HFFc6 (cell line): ENCODE data around the gene TRAPPC14. TPM values are rescaled to one million over a fixed set of nuclear protein-coding genes. Genes with fewer than 3 reads are reported as not detected.
A peak's percentile ranks its signal among the peaks of the same experiment; 100 is the strongest.

Source experiments
- DNase-seq: peaks from one replicate; pipeline ENCODE4 v3.0.0-alpha.2; 2018
- H3K27ac Mint-ChIP-seq: 2 replicates; pipeline ENCODE4 v1.8.0; 2020; ENCODE audit warnings: mild to moderate bottlenecking, mixed read lengths
- H3K27me3 Mint-ChIP-seq: 2 replicates; pipeline ENCODE4 v1.8.0; 2021; ENCODE audit warnings: mild to moderate bottlenecking, moderate library complexity, mixed read lengths; ENCODE audit not compliant: insufficient read depth
- H3K36me3 Mint-ChIP-seq: 2 replicates; pipeline ENCODE4 v1.8.0; 2021; ENCODE audit warnings: low read depth, mixed read lengths
- H3K4me1 Mint-ChIP-seq: 2 replicates; pipeline ENCODE4 v1.8.0; 2020; ENCODE audit warnings: low read depth, mixed read lengths
- H3K4me3 Mint-ChIP-seq: 2 replicates; pipeline ENCODE4 v1.8.0; 2020; ENCODE audit warnings: mild to moderate bottlenecking, moderate library complexity, mixed read lengths
- H3K9me3 Mint-ChIP-seq: 2 replicates; pipeline ENCODE4 v1.8.0; 2020; ENCODE audit warnings: mild to moderate bottlenecking, mixed read lengths
- total RNA-seq, 6 experiments: library from RNA; stranded (reverse); fragmentation: NEBNext Ultra II Directional; extraction: Animal tissue kit (Norgen Biotek cat#: 25700); gene quantifications; 2 replicates in 1 of 6; 3 replicates in 5 of 6; pipeline ENCODE4 v1.2.3, GENCODE V29; 2021
- TF ChIP-seq, protein P1 (sequence below): fragments of 200-600 bp; sonication (generic); IDR thresholded peaks from 2 replicates; pipeline ENCODE4 v1.5.0; 2021; ENCODE audit warnings: antibody characterized with exemption, mild to moderate bottlenecking

The TRAPPC14 gene
- total RNA-seq, 6 experiments from 2014 or later: 19.1 to 23.4 (median 21.7) TPM

- Mint-ChIP-seq H3K4me1 (peaks cover 17% of the 10 kb centered on the region), H3K27ac (no peak overlapping the region; the same call in 1 of the 2 replicates), H3K9me3 (no peaks in the 10 kb centered on the region), H3K36me3 (peaks cover 8% of the 10 kb centered on the region; the same call in 1 of the 2 replicates), H3K27me3 (peaks cover 6% of the 10 kb centered on the region), H3K4me3 (no peak overlapping the region)
- no peak for DNase-seq
- TF ChIP-seq, protein P1, sequence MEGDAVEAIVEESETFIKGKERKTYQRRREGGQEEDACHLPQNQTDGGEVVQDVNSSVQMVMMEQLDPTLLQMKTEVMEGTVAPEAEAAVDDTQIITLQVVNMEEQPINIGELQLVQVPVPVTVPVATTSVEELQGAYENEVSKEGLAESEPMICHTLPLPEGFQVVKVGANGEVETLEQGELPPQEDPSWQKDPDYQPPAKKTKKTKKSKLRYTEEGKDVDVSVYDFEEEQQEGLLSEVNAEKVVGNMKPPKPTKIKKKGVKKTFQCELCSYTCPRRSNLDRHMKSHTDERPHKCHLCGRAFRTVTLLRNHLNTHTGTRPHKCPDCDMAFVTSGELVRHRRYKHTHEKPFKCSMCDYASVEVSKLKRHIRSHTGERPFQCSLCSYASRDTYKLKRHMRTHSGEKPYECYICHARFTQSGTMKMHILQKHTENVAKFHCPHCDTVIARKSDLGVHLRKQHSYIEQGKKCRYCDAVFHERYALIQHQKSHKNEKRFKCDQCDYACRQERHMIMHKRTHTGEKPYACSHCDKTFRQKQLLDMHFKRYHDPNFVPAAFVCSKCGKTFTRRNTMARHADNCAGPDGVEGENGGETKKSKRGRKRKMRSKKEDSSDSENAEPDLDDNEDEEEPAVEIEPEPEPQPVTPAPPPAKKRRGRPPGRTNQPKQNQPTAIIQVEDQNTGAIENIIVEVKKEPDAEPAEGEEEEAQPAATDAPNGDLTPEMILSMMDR: no peak
Measured at GRCh38 chr7:100124301-100125230, 34.0 kb downstream of the TRAPPC14 start.

DNA sequence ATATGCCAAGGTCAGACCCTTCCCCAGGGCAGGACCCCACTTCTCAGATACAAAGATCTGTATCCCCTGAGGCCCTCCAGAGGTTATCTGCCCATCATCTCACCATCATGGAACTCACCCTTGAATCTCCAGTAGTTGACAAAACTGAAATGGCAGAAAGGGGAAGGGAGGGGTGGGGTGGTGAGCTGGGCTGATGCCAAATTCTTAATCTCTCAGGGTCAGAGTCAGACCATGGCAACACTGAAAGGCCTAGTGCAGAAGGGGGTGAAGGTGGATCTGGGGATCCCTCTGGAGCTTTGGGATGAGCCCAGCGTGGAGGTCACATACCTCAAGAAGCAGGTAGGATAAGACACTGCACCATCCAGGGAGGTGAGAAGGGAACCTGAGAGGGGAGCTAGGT lies 36.0 kb downstream of the TRAPPC14 start:
- Mint-ChIP-seq H3K27me3 (peaks cover 6% of the 10 kb centered on the region), H3K36me3 (peaks cover 16% of the 10 kb centered on the region; the same call in 1 of the 2 replicates), H3K4me3 (no peak overlapping the region), H3K4me1 (peaks cover 8% of the 10 kb centered on the region), H3K9me3 (no peaks in the 10 kb centered on the region), H3K27ac (no peak overlapping the region)
- no peak for DNase-seq
- TF ChIP-seq, protein P1: no peak

GRCh38 chr7:100122067-100122466 lies 36.5 kb downstream of the TRAPPC14 start:
- Mint-ChIP-seq H3K27ac (no peak overlapping the region), H3K4me1 (peaks cover 8% of the 10 kb centered on the region), H3K9me3 (no peaks in the 10 kb centered on the region), H3K4me3 (no peak overlapping the region), H3K27me3 (peaks cover 6% of the 10 kb centered on the region), H3K36me3 (peaks cover 16% of the 10 kb centered on the region; the same call in 1 of the 2 replicates)
- TF ChIP-seq, protein P1: no peak
- no peak for DNase-seq

- Mint-ChIP-seq H3K36me3 (peaks cover 21% of the 10 kb centered on the region), H3K9me3 (no peaks in the 10 kb centered on the region), H3K27me3 (no peaks in the 10 kb centered on the region; the same call in 1 of the 2 replicates), H3K4me3 (peak overlapping the region; percentile 97), H3K27ac (peak overlapping the region; percentile 98), H3K4me1 (peaks cover 8% of the 10 kb centered on the region)
- TF ChIP-seq, protein P1: no peak
- DNase-seq: no peak
Measured at GRCh38 chr7:100120733-100121036, 37.8 kb downstream of the TRAPPC14 start.

- H3K4me3 Mint-ChIP-seq: peak overlapping the region; percentile 97
- peak; percentile 50 for DNase-seq
Measured at GRCh38 chr7:100119970-100120732, 38.4 kb downstream of the TRAPPC14 start.

More at GRCh38 chr7:100119970-100120732, 38.4 kb downstream of the TRAPPC14 start:
- TF ChIP-seq, protein P1: no peak
- Mint-ChIP-seq H3K4me1 (peaks cover 8% of the 10 kb centered on the region), H3K36me3 (peaks cover 21% of the 10 kb centered on the region), H3K27me3 (no peaks in the 10 kb centered on the region; the same call in 1 of the 2 replicates), H3K27ac (peak overlapping the region; percentile 98), H3K9me3 (no peaks in the 10 kb centered on the region)
